H1 (cell line): ENCODE data around the gene TAS2R38.

ENCODE experiments used
- CBX8 ChIP-seq: fragments of 300-800, 300-1000 bp; sonication (generic); IDR thresholded peaks from 2 replicates; pipeline ENCODE4 v1.7.1; 2016; ENCODE audit warnings: low read depth, low read length, borderline replicate concordance
- CTCF ChIP-seq, 3 experiments: IDR thresholded peaks; 1 replicate in 2 of 3; 2 replicates in 1 of 3; pipeline versions ENCODE4 v1.5.1 to v1.6.1; 2011; ENCODE audit warnings: low read length in 3 of 3, mild to moderate bottlenecking in 3 of 3, inconsistent platforms in 2 of 3, low read depth in 1 of 3, moderate library complexity in 1 of 3; ENCODE audit not compliant: insufficient read depth in 1 of 3; ENCODE audit errors: control extremely low read depth in 1 of 3
- EGR1 ChIP-seq: IDR thresholded peaks from 2 replicates; pipeline ENCODE4 v1.6.1; 2011; ENCODE audit warnings: low read depth, low read length, borderline replicate concordance
- JUN ChIP-seq: IDR thresholded peaks from 2 replicates; pipeline ENCODE4 v1.6.1; 2011; ENCODE audit warnings: low read depth, mild to moderate bottlenecking, improper control_type of control experiment, low read length
- MAFK ChIP-seq: IDR thresholded peaks from 2 replicates; pipeline ENCODE4 v1.6.1; 2012; ENCODE audit warnings: low read depth, mild to moderate bottlenecking, improper control_type of control experiment, low read length
- POLR2AphosphoS5 ChIP-seq: IDR thresholded peaks from 2 replicates; pipeline ENCODE4 v1.6.1; 2011; ENCODE audit warnings: low read depth, low read length
- TAF1 ChIP-seq: IDR thresholded peaks from 2 replicates; pipeline ENCODE4 v1.6.1; 2011; ENCODE audit warnings: mild to moderate bottlenecking, low read depth, low read length

GRCh38 chr7:141992156-141992555 lies 18.6 kb upstream of the TAS2R38 start:
- TF ChIP-seq CBX8 (no peak), CTCF (IDR thresholded peaks at IDR 0.05; ENCODE audit: control extremely low read depth in 1 of 3, insufficient read depth in 1 of 3, low read depth in 1 of 3, low read length in 3 of 3) (no peak), POLR2AphosphoS5 (no peak), EGR1 (no peak), MAFK (no peak), JUN (no peak), TAF1 (no peak)
